Measurements from ENCODE around the gene ADSL. TPM values are rescaled to one million over a fixed set of nuclear protein-coding genes. Genes with fewer than 3 reads are reported as not detected.
"Not testable (repeated sequence)": the region's sequence is repeated elsewhere in the genome, so short reads cannot be mapped to it uniquely, and the experiment has no call there.

The ADSL gene
- total RNA-seq, 4 donors from 2014 or later = 26.7 to 49.0 (median 36.6) TPM

DNA sequence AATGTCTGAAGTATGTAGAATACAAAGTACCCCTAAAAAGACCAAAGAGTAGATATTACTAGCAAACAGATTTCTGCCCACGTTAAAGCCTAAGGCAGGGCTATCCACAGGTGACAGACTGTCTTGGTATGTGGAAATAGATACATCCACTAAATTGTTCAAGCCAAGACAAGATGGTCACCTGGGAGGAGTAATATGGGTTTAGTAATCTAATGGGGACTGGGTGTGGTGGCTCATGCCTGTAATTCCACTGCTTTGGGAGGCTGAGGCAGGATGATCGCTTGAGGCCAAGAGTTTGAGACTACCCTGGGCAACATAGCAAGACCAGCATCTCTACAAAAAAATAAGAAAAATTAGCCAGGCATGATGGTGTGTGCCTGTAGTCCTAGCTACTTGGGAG is 31.6 kb downstream of the ADSL start:
- TF ChIP-seq, protein P1, sequence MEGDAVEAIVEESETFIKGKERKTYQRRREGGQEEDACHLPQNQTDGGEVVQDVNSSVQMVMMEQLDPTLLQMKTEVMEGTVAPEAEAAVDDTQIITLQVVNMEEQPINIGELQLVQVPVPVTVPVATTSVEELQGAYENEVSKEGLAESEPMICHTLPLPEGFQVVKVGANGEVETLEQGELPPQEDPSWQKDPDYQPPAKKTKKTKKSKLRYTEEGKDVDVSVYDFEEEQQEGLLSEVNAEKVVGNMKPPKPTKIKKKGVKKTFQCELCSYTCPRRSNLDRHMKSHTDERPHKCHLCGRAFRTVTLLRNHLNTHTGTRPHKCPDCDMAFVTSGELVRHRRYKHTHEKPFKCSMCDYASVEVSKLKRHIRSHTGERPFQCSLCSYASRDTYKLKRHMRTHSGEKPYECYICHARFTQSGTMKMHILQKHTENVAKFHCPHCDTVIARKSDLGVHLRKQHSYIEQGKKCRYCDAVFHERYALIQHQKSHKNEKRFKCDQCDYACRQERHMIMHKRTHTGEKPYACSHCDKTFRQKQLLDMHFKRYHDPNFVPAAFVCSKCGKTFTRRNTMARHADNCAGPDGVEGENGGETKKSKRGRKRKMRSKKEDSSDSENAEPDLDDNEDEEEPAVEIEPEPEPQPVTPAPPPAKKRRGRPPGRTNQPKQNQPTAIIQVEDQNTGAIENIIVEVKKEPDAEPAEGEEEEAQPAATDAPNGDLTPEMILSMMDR (IDR thresholded peaks at IDR 0.05) = no peak
- no peak for TF ChIP-seq POLR2A (IDR thresholded peaks at IDR 0.05)
- H3K4me3 ChIP-seq (ENCODE audit: low read depth, poor library complexity, severe bottlenecking) = no peak overlapping the region
- intact Hi-C loops (cut with DNase I; ENCODE audit: low total_unique reads) = no loop called here
- DNase-seq (ENCODE audit: low spot score in 2 of 2) = no peak
- WGBS, 2 donors = 77 to 88% methylated on average over 2 of the region's 2 CpGs

- intact Hi-C loops (cut with DNase I; ENCODE audit: low total_unique reads); H3K4me3 ChIP-seq (ENCODE audit: low read depth, poor library complexity, severe bottlenecking); DNase-seq (ENCODE audit: low spot score in 2 of 2): not testable (repeated sequence)
- WGBS, 2 donors = 86 to 91% methylated on average over 11 of the region's 11 CpGs
Observed at GRCh38 chr22:40378448-40378847, 32.1 kb downstream of the ADSL start.

GRCh38 chr22:40381461-40381860 is 35.2 kb downstream of the ADSL start:
- DNase-seq (ENCODE audit: low spot score in 2 of 2) = no peak
- H3K4me3 ChIP-seq (ENCODE audit: low read depth, poor library complexity, severe bottlenecking) = no peak overlapping the region
- intact Hi-C loops (cut with DNase I; ENCODE audit: low total_unique reads) = no loop called here
- WGBS, 2 donors = 91 to 96% methylated on average over 3 of the region's 3 CpGs
- TF ChIP-seq, protein P1 (IDR thresholded peaks at IDR 0.05) = no peak
- TF ChIP-seq POLR2A (IDR thresholded peaks at IDR 0.05) = no peak

- intact Hi-C loops (cut with DNase I; ENCODE audit: low total_unique reads) = no loop called here
Observed at GRCh38 chr22:40383905-40384304, 37.6 kb downstream of the ADSL start.

DNA sequence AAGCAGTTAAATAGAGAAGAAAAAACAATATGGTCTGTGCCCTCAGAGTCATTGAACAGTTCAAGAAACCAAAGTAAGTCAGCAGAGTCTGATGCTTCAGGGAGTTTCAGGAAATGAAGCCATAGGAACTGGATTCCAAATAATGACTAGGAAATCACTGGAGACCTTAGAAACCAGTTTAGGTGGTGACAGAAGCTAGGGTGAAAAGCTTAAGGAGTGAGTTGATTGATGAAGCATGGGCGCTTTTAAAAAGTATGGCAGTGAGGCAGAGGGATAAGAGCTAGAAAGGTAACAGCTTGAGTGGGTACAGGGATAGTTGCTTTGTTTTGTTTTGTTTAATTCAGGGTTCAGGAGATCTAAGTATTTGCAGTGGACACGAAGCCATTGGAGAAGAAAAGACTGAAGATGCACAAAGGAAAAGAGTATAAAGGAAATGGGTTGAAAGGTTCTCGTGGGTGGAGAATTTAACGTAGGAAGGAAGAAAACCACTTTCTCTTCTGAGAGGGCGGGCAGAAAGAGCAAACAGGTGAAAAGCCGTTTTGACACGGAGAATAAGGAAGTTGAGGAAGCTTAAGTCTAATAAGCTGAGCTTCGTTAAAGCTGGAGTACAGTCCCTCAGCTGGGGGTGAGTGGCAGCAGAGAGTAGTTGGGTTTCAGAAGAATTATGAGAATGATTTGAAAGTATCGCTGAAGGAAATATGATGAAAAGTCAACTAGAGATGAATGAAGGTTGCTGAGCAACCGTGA is 38.9 kb downstream of the ADSL start:
- no peak overlapping the region for H3K4me3 ChIP-seq (ENCODE audit: low read depth, poor library complexity, severe bottlenecking)
- TF ChIP-seq POLR2A (IDR thresholded peaks at IDR 0.05) = no peak
- TF ChIP-seq, protein P1 (IDR thresholded peaks at IDR 0.05) = no peak

More at GRCh38 chr22:40383905-40384304, 37.6 kb downstream of the ADSL start:
- no peak overlapping the region for H3K4me3 ChIP-seq (ENCODE audit: low read depth, poor library complexity, severe bottlenecking)
- TF ChIP-seq POLR2A (IDR thresholded peaks at IDR 0.05) = no peak
- TF ChIP-seq, protein P1 (IDR thresholded peaks at IDR 0.05) = no peak
- DNase-seq (ENCODE audit: low spot score in 2 of 2) = no peak
- 68 to 80% methylated on average over 3 of the region's 3 CpGs for WGBS, 2 donors

DNA sequence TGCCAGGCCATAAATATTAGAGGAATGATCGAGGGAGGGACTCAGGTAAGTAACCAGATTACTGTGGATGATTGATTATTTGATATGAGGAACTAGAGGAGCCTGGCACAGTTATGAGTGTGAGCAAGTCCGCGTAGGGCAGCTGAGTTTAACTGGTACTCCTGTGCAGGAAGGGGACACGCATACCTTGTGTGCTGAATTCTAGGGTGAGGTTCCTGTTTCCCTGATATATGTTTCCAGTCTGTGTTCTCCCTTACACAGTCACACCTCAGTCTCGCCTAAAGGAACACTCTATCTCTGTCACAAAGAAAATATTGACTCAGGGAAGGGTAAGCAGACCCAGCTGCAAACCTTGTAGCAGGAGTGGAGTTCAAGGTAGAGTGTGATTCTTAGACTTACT is 41.4 kb downstream of the ADSL start:
- no peak overlapping the region for H3K4me3 ChIP-seq (ENCODE audit: low read depth, poor library complexity, severe bottlenecking)
- 79 to 85% methylated on average over 5 of the region's 5 CpGs for WGBS, 2 donors
- no peak for DNase-seq (ENCODE audit: low spot score in 2 of 2)
- intact Hi-C loops (cut with DNase I; ENCODE audit: low total_unique reads) = no loop called here
- TF ChIP-seq, protein P1 (IDR thresholded peaks at IDR 0.05) = no peak
- no peak for TF ChIP-seq POLR2A (IDR thresholded peaks at IDR 0.05)

More for the DNA sequence above, 38.9 kb downstream of the ADSL start:
- WGBS, 2 donors = 71 to 78% methylated on average over 10 of the region's 10 CpGs
- intact Hi-C loops (cut with DNase I; ENCODE audit: low total_unique reads) = no loop called here
- no peak for DNase-seq (ENCODE audit: low spot score in 2 of 2)

Measured in lower leg skin (tissue), 4 donors.